Measurements from ENCODE around the gene PRIMPOL.

GRCh38 chr4:184669251-184669650 lies 19.7 kb downstream of the PRIMPOL start:
- TF ChIP-seq, protein P1, sequence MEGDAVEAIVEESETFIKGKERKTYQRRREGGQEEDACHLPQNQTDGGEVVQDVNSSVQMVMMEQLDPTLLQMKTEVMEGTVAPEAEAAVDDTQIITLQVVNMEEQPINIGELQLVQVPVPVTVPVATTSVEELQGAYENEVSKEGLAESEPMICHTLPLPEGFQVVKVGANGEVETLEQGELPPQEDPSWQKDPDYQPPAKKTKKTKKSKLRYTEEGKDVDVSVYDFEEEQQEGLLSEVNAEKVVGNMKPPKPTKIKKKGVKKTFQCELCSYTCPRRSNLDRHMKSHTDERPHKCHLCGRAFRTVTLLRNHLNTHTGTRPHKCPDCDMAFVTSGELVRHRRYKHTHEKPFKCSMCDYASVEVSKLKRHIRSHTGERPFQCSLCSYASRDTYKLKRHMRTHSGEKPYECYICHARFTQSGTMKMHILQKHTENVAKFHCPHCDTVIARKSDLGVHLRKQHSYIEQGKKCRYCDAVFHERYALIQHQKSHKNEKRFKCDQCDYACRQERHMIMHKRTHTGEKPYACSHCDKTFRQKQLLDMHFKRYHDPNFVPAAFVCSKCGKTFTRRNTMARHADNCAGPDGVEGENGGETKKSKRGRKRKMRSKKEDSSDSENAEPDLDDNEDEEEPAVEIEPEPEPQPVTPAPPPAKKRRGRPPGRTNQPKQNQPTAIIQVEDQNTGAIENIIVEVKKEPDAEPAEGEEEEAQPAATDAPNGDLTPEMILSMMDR (conservative IDR thresholded peaks at IDR 0.05; ENCODE audit: low read depth, low read length) = no peak
- TF ChIP-seq EZH2 (IDR thresholded peaks at IDR 0.05; ENCODE audit: low read length, unreplicated experiment) = no peak
- no peak for TF ChIP-seq EZH2phosphoT487 (IDR thresholded peaks at IDR 0.05; ENCODE audit: borderline replicate concordance, low read length)
